ENCODE data around the gene DIPK1C.
"Not testable (repeated sequence)": the region's sequence is repeated elsewhere in the genome, so short reads cannot be mapped to it uniquely, and the experiment has no call there.

The DIPK1C gene

GRCh38 chr18:74457043-74457724 is at the start of gene DIPK1C:
Gene DIPK1C, minus strand, starts transcription at chr18:74457308. Its CDS starts 49 bp downstream, at chr18:74457259.
- DNase-seq = no peak

- no peak for DNase-seq
Measured at GRCh38 chr18:74506448-74507084, 49.5 kb upstream of the DIPK1C start.

GRCh38 chr18:74505776-74506175 is 48.7 kb upstream of the DIPK1C start:
- no peak for DNase-seq

- no peak for DNase-seq
Measured at GRCh38 chr18:74503137-74503536, 46.0 kb upstream of the DIPK1C start.

- no peak for DNase-seq
Measured at GRCh38 chr18:74501386-74501785, 44.3 kb upstream of the DIPK1C start.

GRCh38 chr18:74500774-74501173 is 43.7 kb upstream of the DIPK1C start:
- not testable (repeated sequence) for DNase-seq

GRCh38 chr18:74500372-74500771 is 43.3 kb upstream of the DIPK1C start:
- DNase-seq = no peak

GRCh38 chr18:74499633-74500032 is 42.5 kb upstream of the DIPK1C start:
- peak; percentile 53 for DNase-seq

- DNase-seq = peak; percentile 79
Measured at GRCh38 chr18:74498712-74499627, 41.9 kb upstream of the DIPK1C start.

- DNase-seq = no peak
Measured at GRCh38 chr18:74497778-74498177, 40.7 kb upstream of the DIPK1C start.

- no peak for DNase-seq
Measured at GRCh38 chr18:74497324-74497676, 40.2 kb upstream of the DIPK1C start.

- peak; percentile 48 for DNase-seq
Measured at GRCh38 chr18:74496508-74497323, 39.6 kb upstream of the DIPK1C start.

GRCh38 chr18:74495581-74496507 is 38.7 kb upstream of the DIPK1C start, which contains the start of gene CNDP2:
Gene CNDP2, plus strand, starts transcription at chr18:74496363. Its CDS starts 3,611 bp downstream, at chr18:74499974.
- peak; percentile 99 for DNase-seq

GRCh38 chr18:74494514-74494913 is 37.4 kb upstream of the DIPK1C start:
- DNase-seq = no peak

- DNase-seq = peak; percentile 80
Measured at GRCh38 chr18:74493689-74494088, 36.6 kb upstream of the DIPK1C start.

- DNase-seq = no peak
Measured at GRCh38 chr18:74492259-74492658, 35.2 kb upstream of the DIPK1C start.

GRCh38 chr18:74489676-74490075 is 32.6 kb upstream of the DIPK1C start:
- no peak for DNase-seq

- DNase-seq = no peak
Measured at GRCh38 chr18:74488864-74489263, 31.8 kb upstream of the DIPK1C start.

GRCh38 chr18:74488354-74488753 is 31.2 kb upstream of the DIPK1C start:
- DNase-seq = no peak

GRCh38 chr18:74486119-74486849 is 29.2 kb upstream of the DIPK1C start:
- no peak for DNase-seq

GRCh38 chr18:74482697-74483096 is 25.6 kb upstream of the DIPK1C start:
- no peak for DNase-seq

All from CD4-positive, alpha-beta T cell treated with Interleukin-12 subunit alpha and Interleukin-12 subunit beta, for 1 hour (primary cell).